SU-DHL-6 (cell line): Measurements from ENCODE around the gene CNPY1.

Experiments used
- H2AFZ ChIP-seq: fragments of 200-600 bp; sonication (generic); 2 replicates; pipeline ENCODE4 v1.6.1; 2014; ENCODE audit warnings: low read depth, mild to moderate bottlenecking, moderate library complexity, mixed read lengths, antibody characterized with exemption, low read length; ENCODE audit not compliant: severe bottlenecking
- H3F3A ChIP-seq: fragments of 200-600 bp; shearing (Covaris generic); 2 replicates; pipeline ENCODE4 v1.6.0; 2016; ENCODE audit warnings: antibody characterized with exemption, mild to moderate bottlenecking; ENCODE audit not compliant: insufficient read depth
- H3K27ac ChIP-seq: fragments of 200-600 bp; sonication (generic); 2 replicates; pipeline ENCODE4 v1.5.1; 2016; ENCODE audit warnings: low read depth, mild to moderate bottlenecking, low read length, moderate library complexity, mixed read lengths
- H3K27me3 ChIP-seq: fragments of 200-600 bp; sonication (generic), shearing (Covaris generic); 2 replicates; pipeline ENCODE4 v1.6.0; 2014; ENCODE audit warnings: mild to moderate bottlenecking, low read length
- H3K36me3 ChIP-seq: fragments of 200-600 bp; sonication (generic); 2 replicates; pipeline ENCODE4 v1.6.1; 2014; ENCODE audit warnings: mild to moderate bottlenecking, low read length, mixed read lengths
- H3K4me2 ChIP-seq: fragments of 300-600, 200-600 bp; shearing (Covaris generic), sonication (generic); 2 replicates; pipeline ENCODE4 v1.6.0; 2014; ENCODE audit warnings: low read length, low read depth, mild to moderate bottlenecking; ENCODE audit not compliant: poor library complexity, severe bottlenecking
- H3K4me3 ChIP-seq: fragments of 200-600 bp; sonication (generic); 2 replicates; pipeline ENCODE4 v1.5.1; 2014; ENCODE audit warnings: antibody characterized with exemption, low read length, mild to moderate bottlenecking, mixed read lengths; ENCODE audit not compliant: insufficient read depth, poor library complexity, severe bottlenecking
- H3K79me2 ChIP-seq: fragments of 200-600 bp; sonication (generic); 2 replicates; pipeline ENCODE4 v1.6.1; 2014; ENCODE audit warnings: mild to moderate bottlenecking, low read length, moderate library complexity; ENCODE audit not compliant: insufficient read depth
- H3K9ac ChIP-seq: fragments of 200-600 bp; sonication (generic); 2 replicates; pipeline ENCODE4 v1.7.0; 2014; ENCODE audit warnings: mild to moderate bottlenecking, low read length
- H3K9me2 ChIP-seq: fragments of 200-600 bp; sonication (generic); replicated peaks from 2 replicates; pipeline ENCODE4 v1.6.1; 2014; ENCODE audit warnings: low read length; ENCODE audit not compliant: insufficient read depth
- H3K9me3 ChIP-seq: fragments of 200-600 bp; sonication (generic); 2 replicates; pipeline ENCODE4 v1.6.1; 2014; ENCODE audit warnings: low read length, mixed read lengths; ENCODE audit not compliant: insufficient read depth
- H4K20me1 ChIP-seq: fragments of 200-600 bp; sonication (generic); 2 replicates; pipeline ENCODE4 v1.6.1; 2014; ENCODE audit warnings: low read depth, mild to moderate bottlenecking, antibody characterized with exemption, low read length, moderate library complexity, mixed read lengths
- EZH2phosphoT487 ChIP-seq: fragments of 200-600 bp; sonication (generic), shearing (Covaris generic); conservative IDR thresholded peaks from 2 replicates; pipeline ENCODE4 v1.6.1; 2018; ENCODE audit warnings: mild to moderate bottlenecking, antibody characterized with exemption, low read length, moderate library complexity, mixed read lengths
- TF ChIP-seq, protein P1 (sequence below): fragments of 200-600 bp; sonication (generic); IDR thresholded peaks from one replicate; pipeline ENCODE4 v1.5.1; 2017; ENCODE audit warnings: antibody characterized with exemption, mild to moderate bottlenecking, low read length, moderate library complexity; ENCODE audit not compliant: insufficient read depth, poor library complexity, severe bottlenecking

Gene CNPY1

DNA sequence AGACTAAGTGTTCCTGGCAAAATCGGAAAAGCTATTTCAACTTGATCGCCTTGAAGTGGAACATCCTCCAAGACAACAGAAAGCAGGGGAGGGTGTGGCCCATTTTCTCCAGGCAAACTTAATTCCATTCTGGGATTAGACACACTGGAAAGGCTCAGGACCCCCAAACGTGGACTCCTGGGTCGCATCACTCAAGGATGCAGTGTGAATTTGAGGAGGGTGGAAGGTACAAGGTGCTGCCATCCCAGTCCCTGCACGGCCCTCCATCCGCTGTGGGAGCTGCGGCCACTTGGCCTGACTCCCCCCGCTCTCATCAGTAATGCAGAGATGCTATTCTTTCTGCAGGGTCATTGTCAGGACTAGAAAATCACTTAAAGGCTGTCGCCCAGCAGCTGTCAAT is 2.4 kb downstream of the CNPY1 start:
- Histone ChIP-seq H2AFZ (no peak overlapping the region), H3K79me2 (no peaks in the 10 kb centered on the region), H3K27me3 (no peaks in the 10 kb centered on the region), H3K36me3 (no peaks in the 10 kb centered on the region), H3K9me3 (no peaks in the 10 kb centered on the region), H3K27ac (no peak overlapping the region), H3F3A (no peaks in the 10 kb centered on the region), H4K20me1 (no peaks in the 10 kb centered on the region), H3K9ac (no peak overlapping the region), H3K4me3 (no peak overlapping the region), H3K4me2 (no peak overlapping the region), H3K9me2 (no peaks in the 10 kb centered on the region)
- TF ChIP-seq EZH2phosphoT487, result no peak
- TF ChIP-seq, protein P1, sequence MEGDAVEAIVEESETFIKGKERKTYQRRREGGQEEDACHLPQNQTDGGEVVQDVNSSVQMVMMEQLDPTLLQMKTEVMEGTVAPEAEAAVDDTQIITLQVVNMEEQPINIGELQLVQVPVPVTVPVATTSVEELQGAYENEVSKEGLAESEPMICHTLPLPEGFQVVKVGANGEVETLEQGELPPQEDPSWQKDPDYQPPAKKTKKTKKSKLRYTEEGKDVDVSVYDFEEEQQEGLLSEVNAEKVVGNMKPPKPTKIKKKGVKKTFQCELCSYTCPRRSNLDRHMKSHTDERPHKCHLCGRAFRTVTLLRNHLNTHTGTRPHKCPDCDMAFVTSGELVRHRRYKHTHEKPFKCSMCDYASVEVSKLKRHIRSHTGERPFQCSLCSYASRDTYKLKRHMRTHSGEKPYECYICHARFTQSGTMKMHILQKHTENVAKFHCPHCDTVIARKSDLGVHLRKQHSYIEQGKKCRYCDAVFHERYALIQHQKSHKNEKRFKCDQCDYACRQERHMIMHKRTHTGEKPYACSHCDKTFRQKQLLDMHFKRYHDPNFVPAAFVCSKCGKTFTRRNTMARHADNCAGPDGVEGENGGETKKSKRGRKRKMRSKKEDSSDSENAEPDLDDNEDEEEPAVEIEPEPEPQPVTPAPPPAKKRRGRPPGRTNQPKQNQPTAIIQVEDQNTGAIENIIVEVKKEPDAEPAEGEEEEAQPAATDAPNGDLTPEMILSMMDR, result no peak

DNA sequence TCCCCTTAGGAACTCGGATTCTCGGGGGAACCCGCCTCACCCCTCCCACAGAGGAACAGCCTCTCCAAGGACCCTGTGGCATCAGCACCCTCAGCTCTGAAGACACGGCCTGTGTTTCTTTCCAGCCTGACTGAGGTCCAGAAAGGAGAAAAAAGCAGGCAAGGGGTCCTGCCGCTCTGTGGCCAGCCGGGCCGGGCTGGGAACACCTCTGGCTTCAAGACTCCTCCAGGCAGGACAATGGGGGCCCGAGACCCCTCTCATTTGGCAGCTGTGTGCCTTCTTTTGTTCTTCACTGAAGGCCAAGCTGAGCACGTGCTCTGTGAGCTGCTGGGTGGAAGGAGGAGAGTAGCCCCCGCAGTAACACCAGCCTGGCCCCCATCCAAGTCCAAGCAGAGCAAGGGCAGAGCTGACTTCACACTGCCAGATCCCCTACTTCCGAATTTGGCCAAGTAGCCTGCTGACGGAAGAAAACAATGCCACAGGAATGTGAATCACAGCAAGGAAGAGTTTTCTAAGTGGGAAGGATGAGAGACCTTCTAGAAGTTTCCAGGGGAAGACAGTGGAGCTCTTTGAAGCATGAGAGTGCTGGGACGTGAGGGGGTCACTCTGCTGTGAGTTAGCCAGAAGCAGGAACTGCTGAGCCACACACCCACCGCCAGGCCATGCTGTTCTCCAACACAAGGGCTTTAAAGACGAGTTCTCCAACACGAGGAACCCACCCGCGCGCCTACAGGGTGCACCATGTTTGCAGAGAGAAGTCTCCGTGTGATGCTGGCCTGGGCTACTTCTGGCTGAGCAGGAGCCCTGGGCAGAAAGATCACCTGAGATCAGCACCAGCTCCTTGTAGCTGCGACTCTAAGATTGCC is 3.1 kb downstream of the CNPY1 start:
- Histone ChIP-seq H3K9ac (no peak overlapping the region), H3F3A (no peaks in the 10 kb centered on the region), H3K4me3 (no peak overlapping the region), H3K9me2 (no peaks in the 10 kb centered on the region), H3K4me2 (no peak overlapping the region), H3K36me3 (no peaks in the 10 kb centered on the region), H2AFZ (no peak overlapping the region), H4K20me1 (no peaks in the 10 kb centered on the region), H3K27ac (no peak overlapping the region), H3K27me3 (no peaks in the 10 kb centered on the region), H3K9me3 (no peaks in the 10 kb centered on the region), H3K79me2 (no peaks in the 10 kb centered on the region)
- TF ChIP-seq EZH2phosphoT487, result no peak
- TF ChIP-seq, protein P1, result no peak

DNA sequence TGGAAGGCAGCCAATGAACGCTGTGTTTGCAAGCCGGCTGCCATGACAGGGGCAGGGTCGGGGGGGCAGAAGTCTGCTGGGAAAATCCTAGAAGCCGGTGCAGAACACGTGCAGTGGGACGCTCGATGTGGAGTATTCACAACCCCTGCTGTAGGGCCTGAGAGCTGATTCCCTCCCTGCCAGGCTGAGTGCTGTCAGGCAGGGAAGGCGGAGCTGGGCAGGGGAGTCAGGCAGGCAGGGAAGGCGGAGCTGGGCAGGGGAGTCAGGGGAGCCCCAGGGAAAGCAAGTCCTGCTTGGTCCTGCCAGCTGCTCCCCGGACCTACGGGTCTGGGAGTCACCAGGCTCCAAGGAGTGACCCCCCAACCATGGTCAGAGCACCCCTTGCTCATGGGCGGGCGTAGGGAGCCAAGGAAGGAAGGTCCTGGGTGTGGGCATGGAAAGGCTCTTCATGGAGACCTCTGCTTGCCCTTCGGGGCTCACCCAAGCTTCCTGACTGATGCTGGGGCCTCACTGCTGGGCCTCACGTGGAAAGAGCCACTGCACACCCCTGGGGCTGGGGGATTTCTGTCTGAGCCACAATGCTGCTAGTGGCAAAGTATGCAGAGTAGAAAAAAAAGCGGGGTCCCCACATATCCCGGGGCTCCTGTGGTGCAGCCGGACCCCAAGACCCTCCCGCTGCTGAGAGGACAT is 4.2 kb downstream of the CNPY1 start:
- H3K27me3 ChIP-seq, result no peaks in the 10 kb centered on the region
- no peaks in the 10 kb centered on the region for H3F3A ChIP-seq
- H3K4me2 ChIP-seq, result no peak overlapping the region
- TF ChIP-seq, protein P1, result no peak
- no peak for TF ChIP-seq EZH2phosphoT487
- H3K9ac ChIP-seq, result no peak overlapping the region
- H3K27ac ChIP-seq, result no peak overlapping the region
- H2AFZ ChIP-seq, result no peak overlapping the region
- no peaks in the 10 kb centered on the region for H4K20me1 ChIP-seq
- H3K36me3 ChIP-seq, result no peaks in the 10 kb centered on the region
- H3K4me3 ChIP-seq, result no peak overlapping the region
- H3K9me3 ChIP-seq, result no peaks in the 10 kb centered on the region
- H3K79me2 ChIP-seq, result no peaks in the 10 kb centered on the region
- no peaks in the 10 kb centered on the region for H3K9me2 ChIP-seq
